SU-DHL-6 (cell line): ENCODE data around the gene PAWR.
A peak's percentile ranks its signal among the peaks of the same experiment; 100 is the strongest.
"Not testable (repeated sequence)": the region's sequence is repeated elsewhere in the genome, so short reads cannot be mapped to it uniquely, and the experiment has no call there.

Experiments
- H2AFZ ChIP-seq: fragments of 200-600 bp; sonication (generic); 2 replicates; pipeline ENCODE4 v1.6.1; 2014; ENCODE audit warnings: low read depth, mild to moderate bottlenecking, moderate library complexity, mixed read lengths, antibody characterized with exemption, low read length; ENCODE audit not compliant: severe bottlenecking
- H3F3A ChIP-seq: fragments of 200-600 bp; shearing (Covaris generic); 2 replicates; pipeline ENCODE4 v1.6.0; 2016; ENCODE audit warnings: antibody characterized with exemption, mild to moderate bottlenecking; ENCODE audit not compliant: insufficient read depth
- H3K27ac ChIP-seq: fragments of 200-600 bp; sonication (generic); 2 replicates; pipeline ENCODE4 v1.5.1; 2016; ENCODE audit warnings: low read depth, mild to moderate bottlenecking, low read length, moderate library complexity, mixed read lengths
- H3K27me3 ChIP-seq: fragments of 200-600 bp; sonication (generic), shearing (Covaris generic); 2 replicates; pipeline ENCODE4 v1.6.0; 2014; ENCODE audit warnings: mild to moderate bottlenecking, low read length
- H3K36me3 ChIP-seq: fragments of 200-600 bp; sonication (generic); 2 replicates; pipeline ENCODE4 v1.6.1; 2014; ENCODE audit warnings: mild to moderate bottlenecking, low read length, mixed read lengths
- H3K4me2 ChIP-seq: fragments of 300-600, 200-600 bp; shearing (Covaris generic), sonication (generic); 2 replicates; pipeline ENCODE4 v1.6.0; 2014; ENCODE audit warnings: low read length, low read depth, mild to moderate bottlenecking; ENCODE audit not compliant: poor library complexity, severe bottlenecking
- H3K4me3 ChIP-seq: fragments of 200-600 bp; sonication (generic); 2 replicates; pipeline ENCODE4 v1.5.1; 2014; ENCODE audit warnings: antibody characterized with exemption, low read length, mild to moderate bottlenecking, mixed read lengths; ENCODE audit not compliant: insufficient read depth, poor library complexity, severe bottlenecking
- H3K79me2 ChIP-seq: fragments of 200-600 bp; sonication (generic); 2 replicates; pipeline ENCODE4 v1.6.1; 2014; ENCODE audit warnings: mild to moderate bottlenecking, low read length, moderate library complexity; ENCODE audit not compliant: insufficient read depth
- H3K9ac ChIP-seq: fragments of 200-600 bp; sonication (generic); 2 replicates; pipeline ENCODE4 v1.7.0; 2014; ENCODE audit warnings: mild to moderate bottlenecking, low read length
- H3K9me2 ChIP-seq: fragments of 200-600 bp; sonication (generic); replicated peaks from 2 replicates; pipeline ENCODE4 v1.6.1; 2014; ENCODE audit warnings: low read length; ENCODE audit not compliant: insufficient read depth
- H3K9me3 ChIP-seq: fragments of 200-600 bp; sonication (generic); 2 replicates; pipeline ENCODE4 v1.6.1; 2014; ENCODE audit warnings: low read length, mixed read lengths; ENCODE audit not compliant: insufficient read depth
- H4K20me1 ChIP-seq: fragments of 200-600 bp; sonication (generic); 2 replicates; pipeline ENCODE4 v1.6.1; 2014; ENCODE audit warnings: low read depth, mild to moderate bottlenecking, antibody characterized with exemption, low read length, moderate library complexity, mixed read lengths
- EZH2phosphoT487 ChIP-seq: fragments of 200-600 bp; sonication (generic), shearing (Covaris generic); conservative IDR thresholded peaks from 2 replicates; pipeline ENCODE4 v1.6.1; 2018; ENCODE audit warnings: mild to moderate bottlenecking, antibody characterized with exemption, low read length, moderate library complexity, mixed read lengths
- TF ChIP-seq, protein P1 (sequence below): fragments of 200-600 bp; sonication (generic); IDR thresholded peaks from one replicate; pipeline ENCODE4 v1.5.1; 2017; ENCODE audit warnings: antibody characterized with exemption, mild to moderate bottlenecking, low read length, moderate library complexity; ENCODE audit not compliant: insufficient read depth, poor library complexity, severe bottlenecking

PAWR gene

DNA sequence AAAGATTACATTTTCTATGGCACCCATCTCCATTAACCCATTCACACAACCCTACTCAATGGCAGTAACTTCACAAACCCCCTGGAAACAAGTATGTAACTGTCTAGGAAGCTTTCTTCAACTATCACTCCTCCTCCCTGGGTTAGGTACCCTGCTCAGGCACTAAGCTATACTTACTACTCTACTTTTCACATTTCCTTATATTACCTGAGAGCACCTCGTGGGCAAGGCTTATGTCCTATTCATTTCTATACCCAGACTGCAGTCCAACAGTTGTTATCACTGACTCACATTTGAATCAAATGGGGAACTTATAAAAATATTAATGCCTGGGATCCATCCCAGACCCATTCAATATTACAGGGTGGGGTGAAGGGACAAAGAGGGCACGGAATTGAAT is 4.6 kb downstream of the PAWR start:
- Histone ChIP-seq H2AFZ (no peak overlapping the region), H3K27ac (no peak overlapping the region), H3F3A (peaks cover 10% of the 10 kb centered on the region; the same call in 1 of the 2 replicates), H3K9ac (0 out of 2 replicates have a peak overlapping the region, but pooled peaks have one; percentile 87), H3K36me3 (0 out of 2 replicates have a peak, but pooled peaks cover 4% of the 10 kb centered on the region), H3K9me3 (no peaks in the 10 kb centered on the region), H3K4me2 (peak overlapping the region; percentile 76), H4K20me1 (peaks cover 48% of the 10 kb centered on the region), H3K27me3 (no peaks in the 10 kb centered on the region), H3K79me2 (peaks cover 87% of the 10 kb centered on the region), H3K9me2 (no peaks in the 10 kb centered on the region), H3K4me3 (no peak overlapping the region)
- TF ChIP-seq EZH2phosphoT487, result no peak
- TF ChIP-seq, protein P1, sequence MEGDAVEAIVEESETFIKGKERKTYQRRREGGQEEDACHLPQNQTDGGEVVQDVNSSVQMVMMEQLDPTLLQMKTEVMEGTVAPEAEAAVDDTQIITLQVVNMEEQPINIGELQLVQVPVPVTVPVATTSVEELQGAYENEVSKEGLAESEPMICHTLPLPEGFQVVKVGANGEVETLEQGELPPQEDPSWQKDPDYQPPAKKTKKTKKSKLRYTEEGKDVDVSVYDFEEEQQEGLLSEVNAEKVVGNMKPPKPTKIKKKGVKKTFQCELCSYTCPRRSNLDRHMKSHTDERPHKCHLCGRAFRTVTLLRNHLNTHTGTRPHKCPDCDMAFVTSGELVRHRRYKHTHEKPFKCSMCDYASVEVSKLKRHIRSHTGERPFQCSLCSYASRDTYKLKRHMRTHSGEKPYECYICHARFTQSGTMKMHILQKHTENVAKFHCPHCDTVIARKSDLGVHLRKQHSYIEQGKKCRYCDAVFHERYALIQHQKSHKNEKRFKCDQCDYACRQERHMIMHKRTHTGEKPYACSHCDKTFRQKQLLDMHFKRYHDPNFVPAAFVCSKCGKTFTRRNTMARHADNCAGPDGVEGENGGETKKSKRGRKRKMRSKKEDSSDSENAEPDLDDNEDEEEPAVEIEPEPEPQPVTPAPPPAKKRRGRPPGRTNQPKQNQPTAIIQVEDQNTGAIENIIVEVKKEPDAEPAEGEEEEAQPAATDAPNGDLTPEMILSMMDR, result no peak

DNA sequence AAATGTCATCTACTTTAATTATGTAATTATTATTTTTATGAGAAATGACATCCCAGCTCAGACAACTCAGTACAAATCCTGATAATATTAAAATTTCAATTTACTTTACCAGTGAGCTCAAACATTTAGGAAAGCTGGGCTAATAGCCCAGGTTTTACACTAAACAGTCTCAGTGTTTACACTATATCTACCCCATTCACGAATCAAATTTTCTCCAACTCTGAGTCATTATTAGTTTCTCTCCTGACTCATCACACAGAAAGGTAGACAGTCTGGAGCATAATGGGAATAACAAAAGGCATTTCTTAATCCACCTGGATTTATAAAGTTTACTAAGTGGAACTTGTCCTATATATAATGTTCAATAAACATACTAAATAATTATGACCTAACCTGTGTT is 5.7 kb downstream of the PAWR start:
- Histone ChIP-seq H3K4me2 (peak overlapping the region; percentile 76), H3K4me3 (no peak overlapping the region)

DNA sequence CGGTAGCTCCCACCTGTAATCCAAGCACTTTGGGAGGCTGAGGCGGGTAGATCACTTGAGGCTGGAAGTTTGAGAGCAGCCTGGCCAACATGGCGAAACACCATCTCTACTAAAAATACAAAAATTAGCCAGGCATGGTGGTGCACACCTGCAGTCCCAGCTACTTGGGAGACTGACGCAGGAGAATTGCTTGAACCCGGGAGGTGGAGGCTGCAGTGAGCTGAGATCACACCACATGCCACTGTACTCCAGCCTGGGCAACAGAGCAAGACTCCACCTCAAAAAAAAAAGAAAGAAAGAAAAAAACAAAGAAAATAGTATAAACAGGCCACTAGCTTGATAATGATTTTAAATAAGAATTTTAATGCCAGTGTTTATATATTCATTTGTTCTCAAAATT is 6.4 kb downstream of the PAWR start:
- not testable (repeated sequence) for H3K36me3 ChIP-seq, H3K27me3 ChIP-seq, H2AFZ ChIP-seq, H3K9ac ChIP-seq, H3K9me2 ChIP-seq, H3F3A ChIP-seq, H3K9me3 ChIP-seq, H3K4me3 ChIP-seq, H3K27ac ChIP-seq
- Histone ChIP-seq H4K20me1 (peaks cover 57% of the 10 kb centered on the region), H3K4me2 (peak overlapping the region; percentile 37), H3K79me2 (peaks cover 98% of the 10 kb centered on the region)

More for the DNA sequence above, 5.7 kb downstream of the PAWR start:
- TF ChIP-seq EZH2phosphoT487, result no peak
- TF ChIP-seq, protein P1, result no peak
- no peaks in the 10 kb centered on the region for H3K9me3 ChIP-seq
- no peaks in the 10 kb centered on the region for H3K27me3 ChIP-seq
- H3K27ac ChIP-seq, result no peak overlapping the region
- H3K79me2 ChIP-seq, result peaks cover 96% of the 10 kb centered on the region
- H3K36me3 ChIP-seq, result 0 out of 2 replicates have a peak, but pooled peaks cover 4% of the 10 kb centered on the region
- H4K20me1 ChIP-seq, result peaks cover 56% of the 10 kb centered on the region
- no peak overlapping the region for H2AFZ ChIP-seq
- H3K9me2 ChIP-seq, result no peaks in the 10 kb centered on the region
- H3K9ac ChIP-seq, result no peak overlapping the region
- peaks cover 10% of the 10 kb centered on the region; the same call in 1 of the 2 replicates for H3F3A ChIP-seq

DNA sequence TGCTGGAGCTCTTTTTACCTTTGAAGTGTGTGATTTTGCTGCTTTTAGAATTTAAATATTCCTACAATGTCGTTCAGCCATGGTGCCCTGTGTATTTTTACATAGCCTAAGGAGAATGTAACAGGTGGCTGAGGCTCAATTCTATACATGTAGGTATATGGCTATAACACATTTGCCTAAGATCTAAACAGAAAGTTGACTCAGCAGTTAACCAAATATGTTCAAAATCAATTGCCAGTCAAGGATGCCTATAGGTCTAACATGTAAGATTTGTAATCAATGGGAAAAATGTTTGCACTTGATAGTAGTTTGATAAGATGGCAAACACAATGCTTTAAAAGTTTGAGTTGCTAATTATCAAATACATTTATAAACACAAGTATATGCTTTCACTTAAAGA is 8.2 kb downstream of the PAWR start:
- Histone ChIP-seq H3K79me2 (peaks cover 98% of the 10 kb centered on the region), H3K4me2 (peak overlapping the region; percentile 37)

More for the DNA sequence above, 8.2 kb downstream of the PAWR start:
- Histone ChIP-seq H3K36me3 (0 out of 2 replicates have a peak, but pooled peaks cover 4% of the 10 kb centered on the region), H4K20me1 (peaks cover 54% of the 10 kb centered on the region), H3K9ac (no peak overlapping the region), H3K9me3 (no peaks in the 10 kb centered on the region), H3K9me2 (no peaks in the 10 kb centered on the region), H3K4me3 (no peak overlapping the region), H2AFZ (no peak overlapping the region), H3K27me3 (no peaks in the 10 kb centered on the region), H3K27ac (no peak overlapping the region), H3F3A (no peaks in the 10 kb centered on the region)
- TF ChIP-seq, protein P1, result no peak
- TF ChIP-seq EZH2phosphoT487, result no peak
